Upper lobe of left lung (tissue), 6 donors: ENCODE results near the gene NPIPB8. TPM values are rescaled to one million over a fixed set of nuclear protein-coding genes. Genes with fewer than 3 reads are reported as not detected.
"Not testable (repeated sequence)": the region's sequence is repeated elsewhere in the genome, so short reads cannot be mapped to it uniquely, and the experiment has no call there.

ENCODE experiments used
- ATAC-seq, 2 donors: fragments of 200-7000 bp; cut with Tn5 transposase; one replicate each; pipeline ENCODE4 v1.9.1; 2022; ENCODE audit warnings: mild to moderate bottlenecking in 2 of 2, moderate library complexity in 2 of 2; ENCODE audit not compliant: low FRiP score in 2 of 2
- DNase-seq, 2 donors: peaks; one replicate each; pipeline ENCODE4 v3.0.0-alpha.2; 2019 to 2020
- H3K27ac ChIP-seq, 4 donors: fragments of 200-600 bp; sonication (generic); one replicate each; pipeline ENCODE4 v1.5.1; 2016 to 2019
- H3K27me3 ChIP-seq, 4 donors: fragments of 200-600 bp; sonication (generic); one replicate each; pipeline ENCODE4 v1.5.1; 2017 to 2019
- H3K36me3 ChIP-seq, 4 donors: fragments of 200-600 bp; sonication (generic); one replicate each; pipeline ENCODE4 v1.5.1; 2016 to 2019
- H3K4me1 ChIP-seq, 4 donors: fragments of 200-600 bp; sonication (generic); one replicate each; pipeline ENCODE4 v1.5.1; 2018 to 2019
- H3K4me3 ChIP-seq, 4 donors: fragments of 200-600 bp; sonication (generic); one replicate each; pipeline ENCODE4 v1.5.1; 2017 to 2019; ENCODE audit warnings: mild to moderate bottlenecking in 2 of 4, moderate library complexity in 1 of 4
- H3K9me3 ChIP-seq, 4 donors: fragments of 200-600 bp; sonication (generic); one replicate each; pipeline ENCODE4 v1.5.1; 2018 to 2019
- CTCF ChIP-seq, 6 experiments: fragments of 450-650 bp in 4 of 6; fragments of 200-600 bp in 2 of 6; sonication (generic) in 2 of 6; IDR thresholded peaks; one replicate each; pipeline ENCODE4 v1.5.1; 2016 to 2019; ENCODE audit warnings: antibody characterized with exemption in 6 of 6
- EP300 ChIP-seq, 4 donors: sonication (generic); formaldehyde crosslinking; IDR thresholded peaks; one replicate each; pipeline ENCODE4 v1.5.1; 2017; ENCODE audit warnings: antibody characterized with exemption in 4 of 4, control low read depth in 2 of 4
- POLR2A ChIP-seq, 4 donors: fragments of 450-650 bp; IDR thresholded peaks; one replicate each; pipeline ENCODE4 v1.5.1; 2016 to 2017; ENCODE audit warnings: antibody characterized with exemption in 4 of 4, mild to moderate bottlenecking in 2 of 4
- POLR2AphosphoS5 ChIP-seq, 2 donors: sonication (generic); formaldehyde crosslinking; IDR thresholded peaks; one replicate each; pipeline ENCODE4 v1.5.1; 2017; ENCODE audit warnings: antibody characterized with exemption in 2 of 2
- WGBS, 2 donors: methylation state at CpG; one replicate each; pipeline ENCODE4 v1.1.5; 2017 to 2018; 5-methylcytosine and 5-hydroxymethylcytosine counted together
- total RNA-seq, 6 donors: library from RNA; depleted of rRNA in 4 of 6; stranded (reverse); fragments of >200 nt in 4 of 6; gene quantifications; one replicate each; pipeline versions ENCODE4 v1.1.0 to v1.2.1, GENCODE V29; 2016 to 2021
- donor health status: DM: no; HTN: no; CAD: no; lungs with moderate emphysema.
- donor health status: DM: no; HTN: yes; CAD: no; lungs with severe emphysema.

NPIPB8 gene
- total RNA-seq, 6 donors from 2014 or later, result 0.67 to 2.3 TPM; not detected in 4

- Histone ChIP-seq H3K9me3 (no peaks in the 10 kb centered on the region), H3K27me3 (no peaks in the 10 kb centered on the region), H3K27ac (peak overlapping the region; percentile 26 to 66 (median 34)), H3K36me3 (no peaks in the 10 kb centered on the region), H3K4me1 (peaks cover 0 to 21% (median 8%) of the 10 kb centered on the region in 4 donors), H3K4me3 (peak overlapping the region; percentile 29 to 68 (median 60))
- 1 to 19% methylated on average over 18 to 44 of the region's 68 CpGs for WGBS, 2 donors
- peak; percentile 73 to 92 for DNase-seq
- TF ChIP-seq CTCF (IDR thresholded peaks at IDR 0.05), result peak in 2 of 6 experiments; percentile 6 to 10
- peak in 1 of 2 donors; percentile 4 for TF ChIP-seq POLR2AphosphoS5 (IDR thresholded peaks at IDR 0.05)
- TF ChIP-seq POLR2A (IDR thresholded peaks at IDR 0.05), result peak in 1 of 4 donors; percentile 61
- no peak for TF ChIP-seq EP300 (IDR thresholded peaks at IDR 0.05)
- peak; percentile 88 to 90 for ATAC-seq
These were observed 14.6 kb upstream of the NPIPB8 start for GRCh38 chr16:28623172-28623711.

- not testable (repeated sequence) for H3K4me1 ChIP-seq, H3K9me3 ChIP-seq, H3K27ac ChIP-seq, H3K36me3 ChIP-seq, DNase-seq, H3K27me3 ChIP-seq, ATAC-seq, H3K4me3 ChIP-seq
- WGBS, 2 donors, result 77 to 78% methylated on average over 4 to 5 of the region's 5 CpGs
These were observed 7.0 kb upstream of the NPIPB8 start for GRCh38 chr16:28630905-28631304.

GRCh38 chr16:28636093-28636823 lies 1.6 kb upstream of the NPIPB8 start:
- not testable (repeated sequence) for DNase-seq, H3K4me3 ChIP-seq, H3K4me1 ChIP-seq, H3K9me3 ChIP-seq, H3K27ac ChIP-seq, H3K27me3 ChIP-seq, ATAC-seq, H3K36me3 ChIP-seq
- 37 to 73% methylated on average over 5 of the region's 5 CpGs for WGBS, 2 donors

GRCh38 chr16:28638359-28638758 lies 494 bp downstream of the NPIPB8 start:
- not testable (repeated sequence) for H3K27me3 ChIP-seq, DNase-seq, ATAC-seq, H3K9me3 ChIP-seq, H3K36me3 ChIP-seq, H3K4me1 ChIP-seq, H3K27ac ChIP-seq, H3K4me3 ChIP-seq
- 77% methylated on average over 3 of the region's 5 CpGs; no CpG with 5 or more reads in 1 of the 2 donors for WGBS, 2 donors

GRCh38 chr16:28639959-28640358 lies 2.1 kb downstream of the NPIPB8 start:
- not testable (repeated sequence) for H3K36me3 ChIP-seq, DNase-seq
- 56 to 71% methylated on average over 1 to 2 of the region's 2 CpGs for WGBS, 2 donors

GRCh38 chr16:28666264-28666663 lies 28.4 kb downstream of the NPIPB8 start:
- 96% methylated on average over 10 of the region's 25 CpGs; no CpG with 5 or more reads in 1 of the 2 donors for WGBS, 2 donors
- not testable (repeated sequence) for ATAC-seq, H3K27me3 ChIP-seq, H3K27ac ChIP-seq, H3K4me3 ChIP-seq, H3K36me3 ChIP-seq, H3K9me3 ChIP-seq, H3K4me1 ChIP-seq
- peak in 1 of 2 donors; percentile 42 for DNase-seq

More at GRCh38 chr16:28639959-28640358, 2.1 kb downstream of the NPIPB8 start:
- not testable (repeated sequence) for H3K9me3 ChIP-seq, H3K27ac ChIP-seq, H3K4me1 ChIP-seq, ATAC-seq, H3K4me3 ChIP-seq, H3K27me3 ChIP-seq

- ATAC-seq, H3K36me3 ChIP-seq, DNase-seq, H3K4me3 ChIP-seq, H3K9me3 ChIP-seq, H3K4me1 ChIP-seq, H3K27ac ChIP-seq, H3K27me3 ChIP-seq: not testable (repeated sequence)
- no CpG with 5 or more reads among the region's 7 CpGs for WGBS, 2 donors
These were observed 29.6 kb downstream of the NPIPB8 start for GRCh38 chr16:28667480-28667879.

- H3K9me3 ChIP-seq, H3K4me1 ChIP-seq, H3K27me3 ChIP-seq, H3K27ac ChIP-seq, H3K4me3 ChIP-seq, DNase-seq, H3K36me3 ChIP-seq, ATAC-seq: not testable (repeated sequence)
- no CpG with 5 or more reads among the region's 4 CpGs for WGBS, 2 donors
These were observed 30.3 kb downstream of the NPIPB8 start for GRCh38 chr16:28668199-28668598.

- peak; percentile 95 to 100 for ATAC-seq
- not testable (repeated sequence) for H3K27ac ChIP-seq, H3K36me3 ChIP-seq, H3K4me3 ChIP-seq, H3K9me3 ChIP-seq, H3K27me3 ChIP-seq, H3K4me1 ChIP-seq, DNase-seq
- WGBS, 2 donors, result no CpG with 5 or more reads among the region's 10 CpGs
These were observed 50.6 kb downstream of the NPIPB8 start for GRCh38 chr16:28688327-28688952.

- H3K27me3 ChIP-seq, H3K36me3 ChIP-seq, DNase-seq, H3K27ac ChIP-seq, H3K9me3 ChIP-seq, H3K4me3 ChIP-seq, H3K4me1 ChIP-seq: not testable (repeated sequence)
- ATAC-seq, result peak in 1 of 2 donors; percentile 38
- WGBS, 2 donors, result no CpG with 5 or more reads among the region's 13 CpGs
These were observed 51.6 kb downstream of the NPIPB8 start for GRCh38 chr16:28689425-28689824.

- H3K27me3 ChIP-seq, H3K4me1 ChIP-seq, DNase-seq: not testable (repeated sequence)
These were observed 53.9 kb downstream of the NPIPB8 start for GRCh38 chr16:28691722-28692121.

More at GRCh38 chr16:28691722-28692121, 53.9 kb downstream of the NPIPB8 start:
- H3K9me3 ChIP-seq, ATAC-seq, H3K36me3 ChIP-seq, H3K4me3 ChIP-seq, H3K27ac ChIP-seq: not testable (repeated sequence)
- 82 to 90% methylated on average over 2 of the region's 4 CpGs for WGBS, 2 donors
